VCaP (cell line): ENCODE measurements around the gene NRXN3.

Experiments
- H3K27ac ChIP-seq: fragments of 450-650 bp; 2 replicates; pipeline ENCODE4 v1.5.1; 2017
- CTCF ChIP-seq: fragments of 450-650 bp; conservative IDR thresholded peaks from 2 replicates; pipeline ENCODE4 v1.5.1; 2017; ENCODE audit warnings: mild to moderate bottlenecking, moderate library complexity

The NRXN3 gene

GRCh38 chr14:79193689-79194477 is 1023.7 kb downstream of the NRXN3 start:
- TF ChIP-seq CTCF: no peak
- H3K27ac ChIP-seq: no peak overlapping the region

GRCh38 chr14:79196216-79196615 is 1026.0 kb downstream of the NRXN3 start:
- TF ChIP-seq CTCF: no peak
- H3K27ac ChIP-seq: no peak overlapping the region

GRCh38 chr14:79197516-79197915 is 1027.3 kb downstream of the NRXN3 start:
- no peak overlapping the region for H3K27ac ChIP-seq
- no peak for TF ChIP-seq CTCF

GRCh38 chr14:79199217-79199616 is 1029.0 kb downstream of the NRXN3 start:
- TF ChIP-seq CTCF: no peak

GRCh38 chr14:79201564-79202207 is 1031.5 kb downstream of the NRXN3 start:
- H3K27ac ChIP-seq: no peak overlapping the region
- no peak for TF ChIP-seq CTCF

More at GRCh38 chr14:79199217-79199616, 1029.0 kb downstream of the NRXN3 start:
- no peak overlapping the region for H3K27ac ChIP-seq

- TF ChIP-seq CTCF: no peak
These were observed 1034.4 kb downstream of the NRXN3 start for GRCh38 chr14:79204591-79204990.

GRCh38 chr14:79209418-79209817 is 1039.2 kb downstream of the NRXN3 start:
- no peak overlapping the region for H3K27ac ChIP-seq
- TF ChIP-seq CTCF: no peak

More at GRCh38 chr14:79204591-79204990, 1034.4 kb downstream of the NRXN3 start:
- no peak overlapping the region; the same call in 1 of the 2 replicates for H3K27ac ChIP-seq
